GM12865 (cell line): ENCODE data around the gene AP2A1.

ENCODE experiments used
- DNase-seq: peaks from one replicate; pipeline ENCODE4 v3.0.0; 2010; ENCODE audit warnings: low read depth
- H3K4me3 ChIP-seq: 2 replicates; pipeline ENCODE4 v1.5.1; 2011; ENCODE audit warnings: mild to moderate bottlenecking, low read depth, low read length, control low read depth
- CTCF ChIP-seq: IDR thresholded peaks from 2 replicates; pipeline ENCODE4 v1.5.1; 2011; ENCODE audit warnings: low read length, control low read depth, low read depth, inconsistent platforms; ENCODE audit not compliant: insufficient read depth; ENCODE audit errors: missing control alignments

The AP2A1 gene

GRCh38 chr19:49829200-49829599 is 62.4 kb downstream of the AP2A1 start:
- TF ChIP-seq CTCF, result no peak
- no peak overlapping the region for H3K4me3 ChIP-seq
- DNase-seq, result no peak

- TF ChIP-seq CTCF, result no peak
- no peak overlapping the region for H3K4me3 ChIP-seq
- DNase-seq, result no peak
Observed at GRCh38 chr19:49829721-49830120, 62.9 kb downstream of the AP2A1 start.

- TF ChIP-seq CTCF, result no peak
- H3K4me3 ChIP-seq, result no peak overlapping the region
- DNase-seq, result no peak
Observed at GRCh38 chr19:49830766-49831165, 64.0 kb downstream of the AP2A1 start.

GRCh38 chr19:49831592-49831991 is 64.8 kb downstream of the AP2A1 start:
- TF ChIP-seq CTCF, result no peak
- H3K4me3 ChIP-seq, result no peak overlapping the region
- DNase-seq, result no peak

- no peak for DNase-seq
- TF ChIP-seq CTCF, result no peak
- H3K4me3 ChIP-seq, result no peak overlapping the region
Observed at GRCh38 chr19:49832556-49832955, 65.8 kb downstream of the AP2A1 start.

GRCh38 chr19:49833599-49833998 is 66.8 kb downstream of the AP2A1 start:
- no peak for DNase-seq
- H3K4me3 ChIP-seq, result no peak overlapping the region
- TF ChIP-seq CTCF, result no peak

- H3K4me3 ChIP-seq, result no peak overlapping the region
- TF ChIP-seq CTCF, result no peak
- DNase-seq, result no peak
Observed at GRCh38 chr19:49835562-49835961, 68.8 kb downstream of the AP2A1 start.
